OCI-LY3 (cell line): ENCODE data around the gene MEF2A.

Experiments used
- CTCF ChIP-seq: fragments of 200-600, 300-600 bp; sonication (generic); IDR thresholded peaks from 2 replicates; pipeline ENCODE4 v1.5.1; 2014; ENCODE audit warnings: antibody characterized with exemption, low read length, low read depth
- EZH2phosphoT487 ChIP-seq: fragments of 200-600 bp; shearing (Covaris generic); IDR thresholded peaks from 2 replicates; pipeline ENCODE4 v1.6.1; 2018; ENCODE audit warnings: antibody characterized with exemption, mixed run types, low read depth

GRCh38 chr15:99558571-99558970, 7.2 kb upstream of the MEF2A start:
- TF ChIP-seq CTCF (no peak), EZH2phosphoT487 (no peak)
